ENCODE measurements around the gene CNTLN. TPM values are rescaled to one million over a fixed set of nuclear protein-coding genes. Genes with fewer than 3 reads are reported as not detected.

CNTLN gene
- total RNA-seq, 1 experiment from 2014 or later, result 15.0 TPM

DNA sequence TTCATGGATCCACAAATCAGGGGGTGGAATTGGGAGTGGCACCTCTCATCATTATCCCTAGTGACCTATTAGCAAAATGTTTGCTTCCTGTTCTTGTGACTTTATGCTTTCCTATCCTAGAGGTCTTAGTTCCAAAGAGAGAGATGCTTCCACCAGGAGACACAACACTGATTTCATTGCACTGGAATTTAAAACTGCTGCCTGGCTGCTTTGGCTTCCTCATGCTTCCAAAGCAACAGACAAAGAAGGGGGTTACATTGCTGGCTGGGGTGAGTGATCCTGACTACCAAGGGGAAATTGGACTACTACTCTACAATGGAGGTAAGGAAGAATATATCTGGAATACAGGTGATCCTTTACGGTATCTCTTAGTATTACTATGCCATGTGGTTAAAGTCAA lies 374.9 kb downstream of the CNTLN start:
- no peaks in the 10 kb centered on the region for H3K9me3 ChIP-seq (ENCODE audit: control insufficient read depth, low read depth, low read length)
- H3T11ph ChIP-seq (ENCODE audit: low read length), result no peak overlapping the region
- H2AK5ac ChIP-seq (ENCODE audit: insufficient read length, low read length), result no peak overlapping the region
- no peak overlapping the region for H3K4me2 ChIP-seq (ENCODE audit: insufficient read depth, insufficient read length, low read length)
- no peak overlapping the region for H2BK5ac ChIP-seq (ENCODE audit: insufficient read length, low read length)
- H4K91ac ChIP-seq (ENCODE audit: insufficient read length, low read depth, low read length), result no peak overlapping the region
- H4K20me1 ChIP-seq (ENCODE audit: control insufficient read depth, insufficient read depth, insufficient read length), result no peaks in the 10 kb centered on the region
- Mint-ChIP-seq H3K36me3 (ENCODE audit: insufficient read depth in 1 of 3, low read depth in 3 of 3) (no peaks in the 10 kb centered on the region), H3K4me1 (no peaks in the 10 kb centered on the region), H3K27ac (no peak overlapping the region; a peak in 1 of 7 replicates), H3K27me3 (ENCODE audit: low read depth) (no peaks in the 10 kb centered on the region), H3K4me3 (no peak overlapping the region), H3K9me3 (no peaks in the 10 kb centered on the region; a peak in 1 of 5 replicates)
- no CpG with 5 or more reads among the region's 1 CpG for WGBS (ENCODE audit: extremely low coverage, insufficient read length, low lambda C conversion rate)
- no peak overlapping the region for H3K9ac ChIP-seq (ENCODE audit: extremely low read depth, insufficient read length, low read length)
- TF ChIP-seq, protein P1, sequence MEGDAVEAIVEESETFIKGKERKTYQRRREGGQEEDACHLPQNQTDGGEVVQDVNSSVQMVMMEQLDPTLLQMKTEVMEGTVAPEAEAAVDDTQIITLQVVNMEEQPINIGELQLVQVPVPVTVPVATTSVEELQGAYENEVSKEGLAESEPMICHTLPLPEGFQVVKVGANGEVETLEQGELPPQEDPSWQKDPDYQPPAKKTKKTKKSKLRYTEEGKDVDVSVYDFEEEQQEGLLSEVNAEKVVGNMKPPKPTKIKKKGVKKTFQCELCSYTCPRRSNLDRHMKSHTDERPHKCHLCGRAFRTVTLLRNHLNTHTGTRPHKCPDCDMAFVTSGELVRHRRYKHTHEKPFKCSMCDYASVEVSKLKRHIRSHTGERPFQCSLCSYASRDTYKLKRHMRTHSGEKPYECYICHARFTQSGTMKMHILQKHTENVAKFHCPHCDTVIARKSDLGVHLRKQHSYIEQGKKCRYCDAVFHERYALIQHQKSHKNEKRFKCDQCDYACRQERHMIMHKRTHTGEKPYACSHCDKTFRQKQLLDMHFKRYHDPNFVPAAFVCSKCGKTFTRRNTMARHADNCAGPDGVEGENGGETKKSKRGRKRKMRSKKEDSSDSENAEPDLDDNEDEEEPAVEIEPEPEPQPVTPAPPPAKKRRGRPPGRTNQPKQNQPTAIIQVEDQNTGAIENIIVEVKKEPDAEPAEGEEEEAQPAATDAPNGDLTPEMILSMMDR (conservative IDR thresholded peaks at IDR 0.05), result no peak
- H3K27ac ChIP-seq (ENCODE audit: insufficient read length, low read depth, low read length), result no peak overlapping the region
- H3K79me2 ChIP-seq (ENCODE audit: insufficient read depth, low read length), result no peaks in the 10 kb centered on the region
- no peak overlapping the region for H4K5ac ChIP-seq (ENCODE audit: insufficient read length, low read depth, low read length)
- no peak overlapping the region for H2BK20ac ChIP-seq (ENCODE audit: low read depth, low read length, poor library complexity, severe bottlenecking)
- no peaks in the 10 kb centered on the region for H3K23me2 ChIP-seq (ENCODE audit: insufficient read length, low read depth, low read length, poor library complexity, severe bottlenecking)
- no peak for DNase-seq
- H3K14ac ChIP-seq (ENCODE audit: insufficient read depth, low read length), result no peak overlapping the region
- H4K8ac ChIP-seq (replicated peaks; ENCODE audit: insufficient read length, low read depth, low read length), result no peak overlapping the region
- no peaks in the 10 kb centered on the region for H3K79me1 ChIP-seq (ENCODE audit: insufficient read depth, low read depth, low read length, poor library complexity, severe bottlenecking)
- H2AFZ ChIP-seq (ENCODE audit: low read length), result no peak overlapping the region
- H3K4me1 ChIP-seq (ENCODE audit: insufficient read depth, low read length), result no peaks in the 10 kb centered on the region
- H3K56ac ChIP-seq (ENCODE audit: insufficient read length, low read depth, low read length), result no peak overlapping the region
- H3K18ac ChIP-seq (ENCODE audit: insufficient read length, low read depth, low read length), result no peak overlapping the region
- no peaks in the 10 kb centered on the region for H3K27me3 ChIP-seq (ENCODE audit: insufficient read depth, low read length)
- H3K4ac ChIP-seq (ENCODE audit: low read depth, low read length), result no peak overlapping the region
- H2BK15ac ChIP-seq (ENCODE audit: low read depth, low read length), result no peak overlapping the region
- H3K23ac ChIP-seq (ENCODE audit: insufficient read length, low read depth, low read length), result no peak overlapping the region
- H2BK120ac ChIP-seq (ENCODE audit: low read depth, low read length, poor library complexity, severe bottlenecking), result no peak overlapping the region
- H2BK12ac ChIP-seq (ENCODE audit: insufficient read length, low read depth, low read length), result no peak overlapping the region
